HCT116 (cell line): ENCODE results near the gene SHH. TPM values are rescaled to one million over a fixed set of nuclear protein-coding genes. Genes with fewer than 3 reads are reported as not detected.

Experiments
- ATAC-seq: fragments of 200-7000 bp; cut with Tn5 transposase; 2 replicates; pipeline ENCODE4 v1.9.1; 2020; ENCODE audit warnings: mild to moderate bottlenecking, moderate library complexity
- BruUV-seq: library from RNA; stranded (reverse); fragments of 400-500 nt; replicated peaks from 2 replicates; lab custom pipeline; 2021; lab: Mats Ljungman, UMichigan
- CTCF ChIA-PET: fragments of 300-600 bp; sonication (Branson Sonifier 250); formaldehyde crosslinking; loops from one replicate; lab custom pipeline; 2021; ENCODE audit warnings: antibody characterized with exemption; lab: Charles Lee
- POLR2A ChIA-PET: fragments of 300-600, 350-600 bp; sonication (Branson Sonifier 250); formaldehyde crosslinking; loops from one replicate; lab custom pipeline; 2021; ENCODE audit warnings: antibody characterized with exemption; lab: Charles Lee
- RAD21 ChIA-PET, 2 experiments: fragments of 300-600 bp; sonication (Branson Sonifier 250); formaldehyde crosslinking; loops; one replicate each; lab custom pipeline; 2023; ENCODE audit warnings: low total read pairs in 2 of 2; ENCODE audit not compliant: uncharacterized antibody in 2 of 2, unreplicated experiment in 2 of 2, low non-redundant PET in 1 of 2; lab: Charles Lee
- DNase-seq: peaks from one replicate; pipeline ENCODE4 v3.0.0-alpha.2; 2010; ENCODE audit warnings: low read depth, low spot score
- H2AFZ ChIP-seq: fragments of 200-600 bp; shearing (Covaris generic), sonication (generic); 2 replicates; pipeline ENCODE4 v1.6.1; 2017; ENCODE audit warnings: low read depth, mixed run types, mixed read lengths, antibody characterized with exemption, low read length; ENCODE audit not compliant: poor library complexity, severe bottlenecking
- H3K27ac ChIP-seq: 2 replicates; pipeline ENCODE4 v1.5.1; 2012; ENCODE audit warnings: low read depth, low read length
- H3K27me3 ChIP-seq: fragments of 200-600 bp; sonication (generic); 2 replicates; pipeline ENCODE4 v1.6.1; 2016; ENCODE audit warnings: mixed run types, low read length, mixed read lengths; ENCODE audit not compliant: insufficient read depth
- H3K36me3 ChIP-seq, 2 experiments: fragments of 200-500 bp in 1 of 2; fragments of 200-600 bp in 1 of 2; sonication (Bioruptor generic) in 1 of 2; sonication (generic) in 1 of 2; 2 replicates each; pipeline versions ENCODE4 v1.5.1 to v1.6.1; 2014 to 2016; ENCODE audit warnings: low read length in 2 of 2, inconsistent platforms in 1 of 2, mixed read lengths in 1 of 2, mixed run types in 1 of 2; ENCODE audit not compliant: insufficient read depth in 2 of 2, control insufficient read depth in 1 of 2
- H3K4me1 ChIP-seq, 2 experiments: fragments of 200-600 bp in 1 of 2; sonication (generic) in 1 of 2; 2 replicates each; pipeline versions ENCODE4 v1.5.1 to v1.6.1; 2012 to 2017; ENCODE audit warnings: low read length in 2 of 2, inconsistent platforms in 1 of 2, mild to moderate bottlenecking in 1 of 2, mixed read lengths in 1 of 2, mixed run types in 1 of 2, moderate library complexity in 1 of 2; ENCODE audit not compliant: insufficient read depth in 2 of 2, control insufficient read depth in 1 of 2
- H3K4me2 ChIP-seq: fragments of 200-600 bp; sonication (generic); 2 replicates; pipeline ENCODE4 v1.6.1; 2017; ENCODE audit warnings: mixed run types, low read length, mixed read lengths
- H3K4me3 ChIP-seq, 2 experiments: fragments of 200-600 bp in 1 of 2; sonication (generic) in 1 of 2; replicated peaks in 1 of 2; 2 replicates each; pipeline ENCODE4 v1.5.1; 2011 to 2016; ENCODE audit warnings: low read length in 2 of 2, control low read depth in 1 of 2, low read depth in 1 of 2, mild to moderate bottlenecking in 1 of 2, mixed read lengths in 1 of 2, mixed run types in 1 of 2
- H3K79me2 ChIP-seq: fragments of 200-600 bp; sonication (generic); 2 replicates; pipeline ENCODE4 v1.6.1; 2017; ENCODE audit warnings: mild to moderate bottlenecking, mixed run types, low read length, moderate library complexity, mixed read lengths; ENCODE audit not compliant: insufficient read depth
- H3K9ac ChIP-seq: fragments of 200-600 bp; sonication (generic); 2 replicates; pipeline ENCODE4 v1.6.1; 2016; ENCODE audit warnings: low read length, mixed read lengths
- H3K9me2 ChIP-seq: fragments of 200-600 bp; sonication (generic), shearing (Covaris generic); 2 replicates; pipeline ENCODE4 v1.6.1; 2017; ENCODE audit warnings: mixed run types, mild to moderate bottlenecking, moderate library complexity; ENCODE audit not compliant: insufficient read depth
- H3K9me3 ChIP-seq, 2 experiments: fragments of 200-500 bp in 1 of 2; fragments of 200-600 bp in 1 of 2; sonication (Bioruptor generic) in 1 of 2; sonication (generic) in 1 of 2; 2 replicates each; pipeline ENCODE4 v1.6.1; 2014 to 2017; ENCODE audit warnings: low read length in 2 of 2, mixed read lengths in 2 of 2, inconsistent platforms in 1 of 2, low read depth in 1 of 2, mild to moderate bottlenecking in 1 of 2, mixed run types in 1 of 2, moderate library complexity in 1 of 2; ENCODE audit not compliant: control insufficient read depth in 1 of 2, insufficient read depth in 1 of 2
- H4K20me1 ChIP-seq: fragments of 200-600 bp; sonication (generic), shearing (Covaris generic); 2 replicates; pipeline ENCODE4 v1.6.1; 2017; ENCODE audit warnings: mixed run types, mild to moderate bottlenecking, moderate library complexity; ENCODE audit not compliant: insufficient read depth
- CEBPB ChIP-seq: IDR thresholded peaks from 2 replicates; pipeline ENCODE4 v1.6.1; 2012; ENCODE audit warnings: low read depth
- CTCF ChIP-seq, 3 experiments: fragments of 200-600 bp in 1 of 3; sonication (generic) in 1 of 3; IDR thresholded peaks in 2 of 3; conservative IDR thresholded peaks in 1 of 3; 2 replicates each; pipeline ENCODE4 v1.5.1; 2012 to 2017; ENCODE audit warnings: low read depth in 2 of 3, low read length in 2 of 3, antibody characterized with exemption in 1 of 3, borderline replicate concordance in 1 of 3, control low read depth in 1 of 3, mild to moderate bottlenecking in 1 of 3, mixed read lengths in 1 of 3, mixed run types in 1 of 3, moderate library complexity in 1 of 3; ENCODE audit not compliant: insufficient read depth in 1 of 3
- EGR1 ChIP-seq: IDR thresholded peaks from 2 replicates; pipeline ENCODE4 v1.6.1; 2012; ENCODE audit warnings: low read depth
- ELF1 ChIP-seq: IDR thresholded peaks from 2 replicates; pipeline ENCODE4 v1.6.1; 2012; ENCODE audit warnings: low read depth, borderline replicate concordance
- EZH2 ChIP-seq: fragments of 200-600 bp; sonication (generic); IDR thresholded peaks from 2 replicates; pipeline ENCODE4 v1.6.1; 2017; ENCODE audit warnings: antibody characterized with exemption, mixed run types
- FOSL1 ChIP-seq: IDR thresholded peaks from 2 replicates; pipeline ENCODE4 v1.6.1; 2012; ENCODE audit warnings: low read depth
- MAX ChIP-seq: IDR thresholded peaks from 2 replicates; pipeline ENCODE4 v1.6.1; 2012
- POLR2AphosphoS5 ChIP-seq: IDR thresholded peaks from 2 replicates; pipeline ENCODE4 v1.6.1; 2011; ENCODE audit warnings: mild to moderate bottlenecking, low read depth, low read length, moderate library complexity
- RAD21 ChIP-seq: IDR thresholded peaks from 2 replicates; pipeline ENCODE4 v1.6.1; 2012; ENCODE audit warnings: low read depth, mild to moderate bottlenecking
- REST ChIP-seq: IDR thresholded peaks from 2 replicates; pipeline ENCODE4 v1.6.1; 2012; ENCODE audit warnings: low read depth
- SIN3A ChIP-seq: IDR thresholded peaks from 2 replicates; pipeline ENCODE4 v1.6.1; 2012; ENCODE audit warnings: low read depth
- SP1 ChIP-seq: IDR thresholded peaks from 2 replicates; pipeline ENCODE4 v1.6.1; 2012; ENCODE audit warnings: low read depth
- ZNF274 ChIP-seq: fragments of 200-500 bp; sonication (Bioruptor generic); IDR thresholded peaks from 2 replicates; pipeline ENCODE4 v1.6.1; 2014; ENCODE audit warnings: mild to moderate bottlenecking, low read depth, low read length, inconsistent platforms
- intact Hi-C: fragments of 100-400 bp; cut with micrococcal nuclease; formaldehyde crosslinking; loops from 2 replicates; pipeline ENCODE4 v1.10.0; 2022
- total RNA-seq: library from RNA; stranded (reverse); gene quantifications from one replicate; pipeline ENCODE4 v1.2.1, GENCODE V29; 2021; ENCODE audit not compliant: unreplicated experiment

SHH gene
- total RNA-seq, 1 experiment from 2014 or later: 0.32 TPM

GRCh38 chr7:155786491-155786890, 25.8 kb downstream of the SHH start:
- H3K4me1 ChIP-seq: no peaks in the 10 kb centered on the region
- H3K27ac ChIP-seq: no peak overlapping the region
- H3K4me2 ChIP-seq: no peak overlapping the region
- no peak for DNase-seq
- intact Hi-C loops: no loop called here
- RAD21 ChIA-PET: no interaction called here
- H3K4me3 ChIP-seq: no peak overlapping the region
- BruUV-seq: no TSS peak
- POLR2A ChIA-PET: no interaction called here
- H3K79me2 ChIP-seq: no peaks in the 10 kb centered on the region
- H3K9ac ChIP-seq: no peak overlapping the region
- no peaks in the 10 kb centered on the region for H3K9me2 ChIP-seq
- H3K9me3 ChIP-seq: no peaks in the 10 kb centered on the region
- CTCF ChIA-PET: no interaction called here
- no peak for TF ChIP-seq CEBPB
- no peak for TF ChIP-seq FOSL1
- TF ChIP-seq RAD21: no peak
- TF ChIP-seq ZNF274: no peak
- no peak for TF ChIP-seq CTCF (IDR thresholded peaks at IDR 0.05 in 2 of 3, conservative IDR thresholded peaks at IDR 0.05 in 1 of 3; ENCODE audit: borderline replicate concordance in 1 of 3, insufficient read depth in 1 of 3, low read depth in 2 of 3, low read length in 2 of 3)
- TF ChIP-seq EGR1: no peak
- TF ChIP-seq ELF1: no peak
- TF ChIP-seq POLR2AphosphoS5: no peak
- no peaks in the 10 kb centered on the region for H3K27me3 ChIP-seq
- no peak for ATAC-seq
- H2AFZ ChIP-seq: no peak overlapping the region
- no peaks in the 10 kb centered on the region for H4K20me1 ChIP-seq
- 0 out of 4 replicates have a peak, but pooled peaks cover 0 to 5% of the 10 kb centered on the region in 2 experiments for H3K36me3 ChIP-seq

GRCh38 chr7:155785536-155785935, 26.7 kb downstream of the SHH start:
- H4K20me1 ChIP-seq: no peaks in the 10 kb centered on the region
- CTCF ChIA-PET: no interaction called here
- intact Hi-C loops: no loop called here
- H3K36me3 ChIP-seq: peaks cover 0 to 8% of the 10 kb centered on the region in 2 experiments; a peak in 2 of 4 replicates
- POLR2A ChIA-PET: no interaction called here
- no peak overlapping the region for H3K27ac ChIP-seq
- RAD21 ChIA-PET: no interaction called here
- no peaks in the 10 kb centered on the region for H3K9me3 ChIP-seq
- no peak for ATAC-seq
- no peaks in the 10 kb centered on the region for H3K79me2 ChIP-seq
- no peaks in the 10 kb centered on the region for H3K9me2 ChIP-seq
- no peaks in the 10 kb centered on the region for H3K27me3 ChIP-seq
- no peak overlapping the region for H2AFZ ChIP-seq
- no peak overlapping the region for H3K4me3 ChIP-seq
- no peak overlapping the region for H3K9ac ChIP-seq
- H3K4me1 ChIP-seq: no peaks in the 10 kb centered on the region
- no TSS peak for BruUV-seq
- no peak for DNase-seq
- H3K4me2 ChIP-seq: no peak overlapping the region
- TF ChIP-seq EZH2 (no peak), REST (no peak), MAX (no peak), SIN3A (no peak), SP1 (no peak), POLR2AphosphoS5 (no peak), ZNF274 (no peak), CTCF (IDR thresholded peaks at IDR 0.05 in 2 of 3, conservative IDR thresholded peaks at IDR 0.05 in 1 of 3; ENCODE audit: borderline replicate concordance in 1 of 3, insufficient read depth in 1 of 3, low read depth in 2 of 3, low read length in 2 of 3) (no peak)
